ENCODE results near the gene KCNK5. TPM values are rescaled to one million over a fixed set of nuclear protein-coding genes. Genes with fewer than 3 reads are reported as not detected.

KCNK5 gene
- total and polyA plus RNA-seq, 2 of the 8 experiments (the other 6 are each of a cell fraction or from before 2014, with no cell fraction given) = 20.9 to 44.3 TPM

- TF ChIP-seq JUND (IDR thresholded peaks at IDR 0.05; ENCODE audit: low read length) = no peak
- TF ChIP-seq ATF3 (IDR thresholded peaks at IDR 0.05; ENCODE audit: insufficient read depth, low read depth, low read length) = no peak
- no peak for TF ChIP-seq ATF2 (IDR thresholded peaks at IDR 0.05; ENCODE audit: low read length)
- TF ChIP-seq YY1 (IDR thresholded peaks at IDR 0.05; ENCODE audit: low read depth, low read length) = no peak
- no peak for TF ChIP-seq NRF1 (IDR thresholded peaks at IDR 0.05; ENCODE audit: low read depth, low read length)
- TF ChIP-seq GABPA (IDR thresholded peaks at IDR 0.05; ENCODE audit: borderline replicate concordance, insufficient read depth, low read length) = no peak
Observed at GRCh38 chr6:39208223-39208739, 21.0 kb downstream of the KCNK5 start (continued).
